ENCODE results near the gene ZBTB46. TPM values are rescaled to one million over a fixed set of nuclear protein-coding genes. Genes with fewer than 3 reads are reported as not detected.
"Not testable (repeated sequence)": the region's sequence is repeated elsewhere in the genome, so short reads cannot be mapped to it uniquely, and the experiment has no call there.

Gene ZBTB46
- total and polyA plus RNA-seq, 10 of the 15 experiments (the other 5 are each of a cell fraction or from before 2014, with no cell fraction given) = 0.15 to 0.92 (median 0.34) TPM

DNA sequence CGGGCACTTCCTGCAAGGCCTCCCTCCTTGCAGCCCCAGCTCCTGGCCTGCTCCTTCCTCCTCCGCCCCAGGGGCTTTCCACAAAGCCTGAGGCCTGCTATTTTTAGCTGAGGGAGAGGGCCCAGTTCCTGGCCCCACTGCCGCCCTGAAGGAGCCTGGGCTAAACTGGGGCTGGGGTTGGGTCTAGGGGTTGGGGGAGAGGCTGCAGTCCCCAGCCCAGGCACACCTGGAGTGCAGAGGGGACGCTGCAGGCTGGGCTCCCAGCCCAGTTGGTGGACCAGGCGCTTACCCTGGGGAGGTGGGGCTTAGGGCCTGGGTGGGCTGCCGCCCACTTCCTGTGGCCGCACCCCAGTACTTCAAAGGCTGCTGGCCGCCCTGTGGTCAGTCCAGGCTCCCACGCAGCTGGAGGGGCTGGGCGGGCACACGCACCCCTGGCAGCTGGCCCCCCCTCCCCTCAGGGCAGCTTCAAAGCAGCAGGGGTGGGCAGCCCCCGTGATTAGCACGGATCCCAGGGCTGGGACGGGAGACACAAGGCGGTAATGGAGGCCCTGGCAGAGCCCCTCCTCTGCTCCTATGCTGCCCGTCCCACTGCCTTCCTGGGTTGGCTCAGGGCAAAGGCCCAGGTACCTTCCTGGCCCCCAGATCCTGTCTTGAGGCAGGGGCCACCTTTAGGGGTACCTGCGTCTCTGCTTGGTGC lies 23.2 kb upstream of the ZBTB46 start (continued):
- TF ChIP-seq TCF7 (IDR thresholded peaks at IDR 0.05; ENCODE audit: borderline replicate concordance) (peak; percentile 88), WRNIP1 (IDR thresholded peaks at IDR 0.05; ENCODE audit: borderline replicate concordance, low read depth, low read length) (no peak)
- TF ChIP-seq, protein P1, sequence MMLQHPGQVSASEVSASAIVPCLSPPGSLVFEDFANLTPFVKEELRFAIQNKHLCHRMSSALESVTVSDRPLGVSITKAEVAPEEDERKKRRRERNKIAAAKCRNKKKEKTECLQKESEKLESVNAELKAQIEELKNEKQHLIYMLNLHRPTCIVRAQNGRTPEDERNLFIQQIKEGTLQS (IDR thresholded peaks at IDR 0.05; ENCODE audit: borderline replicate concordance, extremely low read depth, low read depth, low read length) = no peak
- TF ChIP-seq, protein P2, sequence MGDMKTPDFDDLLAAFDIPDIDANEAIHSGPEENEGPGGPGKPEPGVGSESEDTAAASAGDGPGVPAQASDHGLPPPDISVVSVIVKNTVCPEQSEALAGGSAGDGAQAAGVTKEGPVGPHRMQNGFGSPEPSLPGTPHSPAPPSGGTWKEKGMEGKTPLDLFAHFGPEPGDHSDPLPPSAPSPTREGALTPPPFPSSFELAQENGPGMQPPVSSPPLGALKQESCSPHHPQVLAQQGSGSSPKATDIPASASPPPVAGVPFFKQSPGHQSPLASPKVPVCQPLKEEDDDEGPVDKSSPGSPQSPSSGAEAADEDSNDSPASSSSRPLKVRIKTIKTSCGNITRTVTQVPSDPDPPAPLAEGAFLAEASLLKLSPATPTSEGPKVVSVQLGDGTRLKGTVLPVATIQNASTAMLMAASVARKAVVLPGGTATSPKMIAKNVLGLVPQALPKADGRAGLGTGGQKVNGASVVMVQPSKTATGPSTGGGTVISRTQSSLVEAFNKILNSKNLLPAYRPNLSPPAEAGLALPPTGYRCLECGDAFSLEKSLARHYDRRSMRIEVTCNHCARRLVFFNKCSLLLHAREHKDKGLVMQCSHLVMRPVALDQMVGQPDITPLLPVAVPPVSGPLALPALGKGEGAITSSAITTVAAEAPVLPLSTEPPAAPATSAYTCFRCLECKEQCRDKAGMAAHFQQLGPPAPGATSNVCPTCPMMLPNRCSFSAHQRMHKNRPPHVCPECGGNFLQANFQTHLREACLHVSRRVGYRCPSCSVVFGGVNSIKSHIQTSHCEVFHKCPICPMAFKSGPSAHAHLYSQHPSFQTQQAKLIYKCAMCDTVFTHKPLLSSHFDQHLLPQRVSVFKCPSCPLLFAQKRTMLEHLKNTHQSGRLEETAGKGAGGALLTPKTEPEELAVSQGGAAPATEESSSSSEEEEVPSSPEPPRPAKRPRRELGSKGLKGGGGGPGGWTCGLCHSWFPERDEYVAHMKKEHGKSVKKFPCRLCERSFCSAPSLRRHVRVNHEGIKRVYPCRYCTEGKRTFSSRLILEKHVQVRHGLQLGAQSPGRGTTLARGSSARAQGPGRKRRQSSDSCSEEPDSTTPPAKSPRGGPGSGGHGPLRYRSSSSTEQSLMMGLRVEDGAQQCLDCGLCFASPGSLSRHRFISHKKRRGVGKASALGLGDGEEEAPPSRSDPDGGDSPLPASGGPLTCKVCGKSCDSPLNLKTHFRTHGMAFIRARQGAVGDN (IDR thresholded peaks at IDR 0.05) = 0 out of 2 replicates have a peak, but pooled peaks have one; percentile 23

DNA sequence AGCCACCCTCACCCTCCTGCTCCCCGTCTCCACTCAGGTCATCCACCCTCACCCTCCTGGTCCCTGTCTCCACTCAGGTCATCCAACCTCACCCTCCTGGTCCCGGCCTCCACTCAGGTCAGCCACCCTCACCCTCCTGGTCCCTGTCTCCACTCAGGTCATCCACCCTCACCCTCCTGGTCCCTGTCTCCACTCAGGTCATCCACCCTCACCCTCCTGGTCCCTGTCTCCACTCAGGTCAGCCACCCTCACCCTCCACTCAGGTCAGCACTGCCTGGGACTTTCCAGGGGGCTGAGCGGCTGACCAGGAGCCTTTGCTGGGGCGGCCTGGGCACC lies 22.6 kb upstream of the ZBTB46 start:
- CTCF ChIA-PET = interaction anchor here (0.7 to 1.1 kb wide), 3 partner anchors 13 to 146 kb away, joined by 3 to 4 read pairs (median 4); partner anchors contain the start of genes ARFRP1 and ZGPAT
- H2AFZ ChIP-seq (ENCODE audit: control insufficient read depth, low read depth, low read length) = peak overlapping the region; percentile 65
- not testable (repeated sequence) for H3K27me3 ChIP-seq (replicated peaks in 1 of 2; ENCODE audit: control insufficient read depth in 2 of 2, insufficient read depth in 2 of 2, low read length in 1 of 2)

More for the DNA sequence above, 22.6 kb upstream of the ZBTB46 start:
- H3K4me1 ChIP-seq (ENCODE audit: control insufficient read depth, insufficient read depth, low read length) = peaks cover 47% of the 10 kb centered on the region
- FAIRE-seq; H3K4me3 ChIP-seq; DNase-seq (ENCODE audit: low read depth, low spot score); in situ Hi-C loops (cut with MboI); H3K9me3 ChIP-seq (replicated peaks; ENCODE audit: control insufficient read depth, insufficient read depth, low read length); ATAC-seq; H4K20me1 ChIP-seq (ENCODE audit: control insufficient read depth, insufficient read depth); intact Hi-C loops (cut with micrococcal nuclease; ENCODE audit: unreplicated experiment); H3K36me3 ChIP-seq (ENCODE audit: control insufficient read depth in 2 of 2, insufficient read depth in 2 of 2, low read length in 1 of 2); H3K79me2 ChIP-seq (ENCODE audit: control insufficient read depth, insufficient read depth, low read length); BruUV-seq (replicated peaks): not testable (repeated sequence)
- POLR2A ChIA-PET = interaction anchor here (0.6 kb wide), 2 partner anchors 14 to 225 kb away, joined by 3 read pairs; partner anchors contain the start of gene RGS19
- SMC1A ChIA-PET (ENCODE audit: uncharacterized antibody, unreplicated experiment) = interaction anchor here (1.5 to 1.9 kb wide), 2 partner anchors 10 to 146 kb away, joined by 4 to 5 read pairs; partner anchors contain the start of genes ARFRP1 and ZGPAT
- TF ChIP-seq NR2F1 (conservative IDR thresholded peaks at IDR 0.05) = 0 out of 2 replicates have a peak, but pooled peaks have one; percentile 22
- TF ChIP-seq HDGF (IDR thresholded peaks at IDR 0.05) = 0 out of 2 replicates have a peak, but pooled peaks have one; percentile 54
- TF ChIP-seq RELA (IDR thresholded peaks at IDR 0.05; ENCODE audit: borderline replicate concordance, partially characterized antibody) = peak; percentile 63
- 0 out of 2 replicates have a peak, but pooled peaks have one; percentile 16 for TF ChIP-seq POLR2A (IDR thresholded peaks at IDR 0.05; ENCODE audit: low read depth, low read length)
- H3K4me2 ChIP-seq (ENCODE audit: control insufficient read depth, insufficient read depth) = peak overlapping the region; percentile 56
- H3K9ac ChIP-seq (ENCODE audit: control insufficient read depth, insufficient read depth, low read length) = peak overlapping the region; percentile 54
- WGBS (ENCODE audit: insufficient coverage, insufficient replicate concordance, low lambda C conversion rate, missing lambda C conversion rate) = 25% methylated on average over 4 of the region's 4 CpGs
- RAD21 ChIA-PET (ENCODE audit: unreplicated experiment) = interaction anchor here (1.1 to 1.4 kb wide), 3 partner anchors 68 to 316 kb away, joined by 3 read pairs; partner anchors contain the start of gene PTK6
- peak overlapping the region; percentile 72 for H3K27ac ChIP-seq (ENCODE audit: control insufficient read depth, insufficient read depth)

All from GM12878 (cell line).